ENCODE results near the gene MARCHF2. TPM values are rescaled to one million over a fixed set of nuclear protein-coding genes. Genes with fewer than 3 reads are reported as not detected.
"Not testable (repeated sequence)": the region's sequence is repeated elsewhere in the genome, so short reads cannot be mapped to it uniquely, and the experiment has no call there.

MARCHF2 gene, protein sequence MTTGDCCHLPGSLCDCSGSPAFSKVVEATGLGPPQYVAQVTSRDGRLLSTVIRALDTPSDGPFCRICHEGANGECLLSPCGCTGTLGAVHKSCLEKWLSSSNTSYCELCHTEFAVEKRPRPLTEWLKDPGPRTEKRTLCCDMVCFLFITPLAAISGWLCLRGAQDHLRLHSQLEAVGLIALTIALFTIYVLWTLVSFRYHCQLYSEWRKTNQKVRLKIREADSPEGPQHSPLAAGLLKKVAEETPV
- total RNA-seq: 41.3 TPM

GRCh38 chr19:8412783-8413628, at the start of gene MARCHF2:
TSS of gene MARCHF2 (plus strand) at chr19:8413305. CDS start at chr19:8421841, 8,536 bp downstream.
- peak; percentile 96 for DNase-seq (ENCODE audit: low spot score)

- DNase-seq (ENCODE audit: low spot score): peak; percentile 80
Observed at GRCh38 chr19:8363803-8364771, 49.0 kb upstream of the MARCHF2 start, which contains the start of gene ANGPTL4. TSS of gene ANGPTL4 (plus strand) at chr19:8364155. CDS start at chr19:8364322, 167 bp downstream.

DNA sequence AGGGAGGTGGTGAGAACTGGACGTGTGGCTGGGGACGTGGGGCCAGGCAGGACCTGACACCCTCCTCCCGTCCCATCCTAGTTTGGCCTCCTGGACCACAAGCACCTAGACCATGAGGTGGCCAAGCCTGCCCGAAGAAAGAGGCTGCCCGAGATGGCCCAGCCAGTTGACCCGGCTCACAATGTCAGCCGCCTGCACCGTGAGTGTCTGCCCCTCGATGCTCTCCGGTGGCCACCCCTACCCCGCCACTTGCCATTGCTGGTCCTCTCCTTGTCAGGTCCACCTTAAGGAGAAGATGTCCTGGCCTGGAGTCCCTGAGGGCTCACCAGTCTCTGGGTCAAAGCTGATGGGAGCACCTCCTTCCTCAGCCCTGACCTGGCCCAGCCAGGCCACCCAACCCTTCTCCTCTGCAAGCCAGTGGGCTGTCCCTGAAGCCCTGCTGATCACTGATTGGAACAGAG, 47.0 kb upstream of the MARCHF2 start:
- DNase-seq (ENCODE audit: low spot score): no peak

DNA sequence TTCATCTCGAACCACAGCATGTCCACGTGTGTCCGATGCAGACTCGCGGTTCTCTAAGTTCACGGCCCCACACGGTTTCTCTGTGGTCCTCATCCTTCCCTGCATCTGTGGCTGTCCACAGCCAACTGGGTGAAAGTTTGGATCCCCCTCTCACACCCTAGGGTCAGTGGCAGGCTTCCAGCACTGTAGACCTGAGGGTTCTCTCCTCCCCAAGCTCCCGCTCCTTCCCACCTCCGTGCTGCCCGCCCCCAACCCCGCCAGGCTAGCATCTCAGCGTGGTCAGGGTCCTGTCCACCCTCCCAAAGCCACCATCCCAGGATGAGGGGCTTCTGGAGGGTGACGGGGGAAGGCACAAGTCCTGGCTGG, 46.2 kb upstream of the MARCHF2 start:
- no peak for DNase-seq (ENCODE audit: low spot score)

DNA sequence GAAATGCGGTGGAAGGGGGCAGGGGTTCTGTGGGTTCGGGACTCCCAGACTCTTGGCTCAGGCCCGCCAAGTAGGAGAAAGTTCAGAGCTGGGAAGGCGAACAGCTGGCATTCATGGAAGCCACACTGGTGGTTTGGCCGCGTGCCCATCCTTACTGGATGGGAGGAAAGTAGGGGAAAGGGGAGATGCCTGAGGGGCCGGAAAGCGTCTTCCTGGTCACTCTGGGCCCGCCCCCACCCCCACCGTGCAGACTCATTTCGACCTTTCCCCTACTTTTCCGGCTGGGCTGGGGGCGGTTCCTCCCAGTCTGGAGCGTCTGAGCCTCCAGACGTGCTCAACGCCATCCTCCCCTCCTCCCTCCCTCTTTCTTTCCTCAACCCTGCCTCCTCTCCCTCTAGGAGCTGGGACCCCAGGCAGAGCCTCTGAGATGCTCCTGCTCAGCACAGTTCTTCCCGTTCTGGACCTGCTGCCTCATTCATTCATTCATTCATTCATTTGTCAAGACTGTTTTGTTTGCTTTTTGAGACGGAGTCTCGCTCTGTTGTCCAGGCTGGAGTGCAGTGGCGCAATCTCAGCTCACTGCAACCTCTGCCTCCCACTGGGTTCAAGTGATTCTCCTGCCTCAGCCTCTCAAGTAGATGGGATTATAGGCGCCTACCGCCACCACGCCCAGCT, 45.6 kb upstream of the MARCHF2 start:
- DNase-seq (ENCODE audit: low spot score): peak; percentile 88

- no peak for DNase-seq (ENCODE audit: low spot score)
Observed at GRCh38 chr19:8370176-8371010, 42.7 kb upstream of the MARCHF2 start.

DNA sequence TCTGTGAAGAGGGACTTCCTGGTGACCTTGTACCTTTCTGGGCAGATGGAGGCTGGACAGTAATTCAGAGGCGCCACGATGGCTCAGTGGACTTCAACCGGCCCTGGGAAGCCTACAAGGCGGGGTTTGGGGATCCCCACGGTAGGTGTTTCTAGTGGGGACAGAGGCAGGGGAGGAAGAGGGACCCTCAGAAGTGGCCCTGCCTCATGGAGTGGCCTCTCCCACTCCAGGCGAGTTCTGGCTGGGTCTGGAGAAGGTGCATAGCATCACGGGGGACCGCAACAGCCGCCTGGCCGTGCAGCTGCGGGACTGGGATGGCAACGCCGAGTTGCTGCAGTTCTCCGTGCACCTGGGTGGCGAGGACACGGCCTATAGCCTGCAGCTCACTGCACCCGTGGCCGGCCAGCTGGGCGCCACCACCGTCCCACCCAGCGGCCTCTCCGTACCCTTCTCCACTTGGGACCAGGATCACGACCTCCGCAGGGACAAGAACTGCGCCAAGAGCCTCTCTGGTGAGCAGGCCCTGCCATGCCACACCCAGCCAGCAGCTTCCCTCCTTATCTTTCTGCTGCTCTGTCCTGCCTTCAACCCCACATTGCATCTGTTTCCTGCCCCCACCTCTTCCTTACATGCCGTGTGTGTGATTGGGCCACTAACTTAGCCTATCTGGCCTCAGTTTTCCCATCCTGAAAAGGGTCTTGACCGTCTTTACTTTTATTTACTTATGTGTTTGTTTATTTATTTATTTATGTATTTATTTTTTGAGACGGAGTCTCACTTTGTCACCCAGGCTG, 41.9 kb upstream of the MARCHF2 start:
- no peak for DNase-seq (ENCODE audit: low spot score)

GRCh38 chr19:8373867-8374813, 39.0 kb upstream of the MARCHF2 start:
- DNase-seq (ENCODE audit: low spot score): no peak

GRCh38 chr19:8375766-8376165, 37.3 kb upstream of the MARCHF2 start:
- not testable (repeated sequence) for DNase-seq (ENCODE audit: low spot score)

- not testable (repeated sequence) for DNase-seq (ENCODE audit: low spot score)
Observed at GRCh38 chr19:8376373-8376974, 36.6 kb upstream of the MARCHF2 start.

DNA sequence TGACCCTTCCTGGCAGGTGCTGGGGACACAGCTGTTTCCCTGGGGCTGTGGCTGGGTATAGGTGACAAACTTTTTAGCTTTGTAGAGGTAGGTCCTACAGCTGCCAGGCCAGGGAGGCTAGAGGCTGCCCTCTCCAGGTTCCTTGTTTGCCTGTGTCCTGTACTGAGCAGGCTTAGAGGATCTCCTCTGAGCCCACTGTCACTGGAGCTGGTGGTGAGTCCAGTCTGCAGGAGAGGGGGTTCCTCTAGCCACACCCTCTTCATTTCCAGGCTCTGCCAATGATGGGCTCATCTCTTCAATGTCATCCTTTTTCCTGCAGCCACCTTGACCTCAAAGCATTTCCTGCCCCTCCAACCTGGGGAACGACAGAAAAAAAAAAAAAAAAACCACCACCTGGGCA, 35.5 kb upstream of the MARCHF2 start:
- DNase-seq (ENCODE audit: low spot score): no peak

DNA sequence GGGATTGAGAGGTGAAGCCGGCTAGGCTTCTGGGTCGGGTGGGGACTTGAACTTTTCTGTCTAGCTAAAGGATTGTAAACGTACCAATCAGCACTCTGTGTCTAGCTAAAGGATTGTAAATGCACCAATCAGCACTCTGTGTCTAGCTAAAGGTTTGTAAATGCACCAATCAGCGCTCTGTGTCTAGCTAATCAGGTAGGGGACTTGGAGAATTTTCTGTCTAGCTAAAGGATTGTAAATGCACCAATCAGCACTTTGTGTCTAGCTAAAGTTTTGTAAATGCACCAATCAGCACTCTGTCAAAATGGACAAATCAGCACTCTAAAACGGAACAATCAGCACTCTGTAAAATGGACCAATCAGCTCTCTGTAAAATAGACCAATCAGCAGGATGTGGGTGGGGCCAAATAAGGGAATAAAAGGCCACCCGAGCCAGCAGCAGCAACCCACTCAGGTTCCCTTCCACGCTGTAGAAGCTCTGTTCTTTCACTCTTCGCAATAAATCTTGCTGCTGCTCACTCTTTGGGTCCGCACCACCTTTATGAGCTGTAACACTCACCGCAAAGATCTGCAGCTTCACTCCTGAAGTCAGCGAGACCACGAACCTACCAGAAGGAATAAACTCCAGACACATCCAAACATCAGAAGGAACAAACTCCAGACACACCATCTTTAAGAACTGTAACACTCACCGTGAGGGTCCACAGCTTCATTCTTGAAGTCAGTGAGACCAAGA, 33.8 kb upstream of the MARCHF2 start:
- not testable (repeated sequence) for DNase-seq (ENCODE audit: low spot score)

- DNase-seq (ENCODE audit: low spot score): not testable (repeated sequence)
Observed at GRCh38 chr19:8384569-8384968, 28.5 kb upstream of the MARCHF2 start.

DNA sequence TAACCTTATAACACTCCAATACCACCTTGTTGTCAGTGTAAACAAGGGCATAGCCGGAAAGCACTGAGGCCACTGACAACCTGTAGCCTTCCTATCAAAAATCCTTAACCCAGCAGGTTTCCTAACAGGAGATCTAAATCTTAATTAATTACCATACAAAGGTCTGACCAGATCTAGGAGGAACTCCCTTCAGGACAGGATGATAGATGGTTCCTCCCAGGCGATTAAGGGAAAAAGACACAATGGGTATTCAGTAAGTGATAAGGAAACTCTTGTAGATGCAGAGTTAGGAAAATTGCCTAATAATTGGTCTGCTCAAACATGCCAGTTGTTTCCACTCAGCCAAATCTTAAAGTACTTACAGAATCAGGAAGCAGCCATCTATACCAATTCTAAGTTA, 28.0 kb upstream of the MARCHF2 start:
- DNase-seq (ENCODE audit: low spot score): not testable (repeated sequence)

DNA sequence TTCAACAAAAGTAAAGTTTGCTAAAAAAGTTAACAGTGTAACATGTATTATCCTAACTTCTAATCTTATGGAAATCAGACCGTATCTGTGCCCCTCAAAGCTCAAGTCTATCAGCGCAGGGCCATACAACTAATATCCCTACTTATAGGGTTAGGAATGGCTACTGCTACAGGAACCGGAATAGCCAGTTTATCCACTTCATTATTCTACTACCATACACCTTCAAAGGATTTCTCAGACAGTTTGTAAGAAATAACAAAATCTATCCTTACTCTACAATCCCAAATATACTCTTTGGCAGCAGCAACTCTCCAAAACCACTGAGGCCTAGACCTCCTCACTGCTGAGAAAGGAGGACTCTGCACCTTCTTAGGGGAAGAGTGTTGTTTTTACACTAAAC, 27.5 kb upstream of the MARCHF2 start:
- DNase-seq (ENCODE audit: low spot score): not testable (repeated sequence)

DNA sequence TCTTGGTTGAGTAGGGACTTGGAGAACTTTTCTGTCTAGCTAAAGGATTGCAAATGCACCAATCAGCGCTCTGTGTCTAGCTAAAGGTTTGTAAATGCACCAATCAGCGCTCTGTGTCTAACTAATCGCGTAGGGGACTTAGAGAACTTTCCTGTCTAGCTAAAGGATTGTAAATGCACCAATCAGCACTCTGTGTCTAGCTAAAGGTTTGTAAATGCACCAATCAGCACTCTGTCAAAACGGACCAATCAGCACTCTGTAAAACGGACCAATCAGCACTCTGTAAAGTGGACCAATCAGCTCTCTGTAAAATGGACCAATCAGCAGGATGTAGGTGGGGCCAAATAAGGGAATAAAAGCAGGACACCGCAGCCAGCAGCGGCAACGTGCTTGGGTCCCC, 26.7 kb upstream of the MARCHF2 start:
- DNase-seq (ENCODE audit: low spot score): not testable (repeated sequence)

GRCh38 chr19:8386990-8387389, 26.1 kb upstream of the MARCHF2 start:
- DNase-seq (ENCODE audit: low spot score): no peak
